ENCODE results near the gene DAAM1.

The DAAM1 gene

DNA sequence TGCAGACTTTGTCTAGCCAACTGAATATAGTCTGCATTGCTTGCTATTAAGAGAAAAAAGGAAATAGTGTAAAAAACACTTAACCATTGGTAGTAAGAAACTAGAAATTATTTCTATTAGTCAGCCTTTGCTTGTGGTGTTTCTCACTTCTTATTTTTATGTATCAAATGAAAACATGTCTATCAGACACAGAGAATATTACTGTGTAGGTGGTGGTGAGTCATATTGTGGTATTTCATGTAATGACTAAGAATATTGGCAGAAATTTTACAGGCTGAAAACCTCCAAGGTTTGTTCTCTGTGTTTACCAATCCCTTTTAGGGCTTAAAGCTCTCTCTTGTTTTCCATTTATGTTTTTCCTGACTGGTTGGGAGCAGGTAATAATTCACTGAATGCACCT is 87.2 kb downstream of the DAAM1 start:
- no peak overlapping the region for H3K27ac ChIP-seq
- TF ChIP-seq, protein P1, sequence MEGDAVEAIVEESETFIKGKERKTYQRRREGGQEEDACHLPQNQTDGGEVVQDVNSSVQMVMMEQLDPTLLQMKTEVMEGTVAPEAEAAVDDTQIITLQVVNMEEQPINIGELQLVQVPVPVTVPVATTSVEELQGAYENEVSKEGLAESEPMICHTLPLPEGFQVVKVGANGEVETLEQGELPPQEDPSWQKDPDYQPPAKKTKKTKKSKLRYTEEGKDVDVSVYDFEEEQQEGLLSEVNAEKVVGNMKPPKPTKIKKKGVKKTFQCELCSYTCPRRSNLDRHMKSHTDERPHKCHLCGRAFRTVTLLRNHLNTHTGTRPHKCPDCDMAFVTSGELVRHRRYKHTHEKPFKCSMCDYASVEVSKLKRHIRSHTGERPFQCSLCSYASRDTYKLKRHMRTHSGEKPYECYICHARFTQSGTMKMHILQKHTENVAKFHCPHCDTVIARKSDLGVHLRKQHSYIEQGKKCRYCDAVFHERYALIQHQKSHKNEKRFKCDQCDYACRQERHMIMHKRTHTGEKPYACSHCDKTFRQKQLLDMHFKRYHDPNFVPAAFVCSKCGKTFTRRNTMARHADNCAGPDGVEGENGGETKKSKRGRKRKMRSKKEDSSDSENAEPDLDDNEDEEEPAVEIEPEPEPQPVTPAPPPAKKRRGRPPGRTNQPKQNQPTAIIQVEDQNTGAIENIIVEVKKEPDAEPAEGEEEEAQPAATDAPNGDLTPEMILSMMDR (conservative IDR thresholded peaks at IDR 0.05): no peak

- no peak overlapping the region for H3K27ac ChIP-seq
- TF ChIP-seq, protein P1 (conservative IDR thresholded peaks at IDR 0.05): no peak
Observed at GRCh38 chr14:59276235-59276634, 87.8 kb downstream of the DAAM1 start.

DNA sequence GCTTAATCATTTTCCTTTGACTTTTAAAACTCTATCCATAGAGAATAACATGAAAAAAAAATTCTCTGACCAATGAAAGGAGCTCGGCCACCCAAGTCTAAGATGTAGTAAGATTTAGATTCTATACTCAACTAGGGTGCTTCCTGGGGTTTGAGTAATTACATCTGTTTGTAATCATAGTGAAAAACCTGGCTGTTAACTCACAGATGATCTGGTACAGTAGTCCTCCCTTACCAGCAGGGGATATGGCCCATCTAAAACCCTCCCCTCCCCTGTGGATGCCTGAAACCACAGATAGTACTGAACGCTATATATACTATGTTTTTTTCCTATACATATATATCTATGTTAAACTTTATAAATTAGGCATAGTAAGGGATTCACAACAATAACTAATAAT is 89.2 kb downstream of the DAAM1 start:
- TF ChIP-seq, protein P1 (conservative IDR thresholded peaks at IDR 0.05): no peak
- H3K27ac ChIP-seq: no peak overlapping the region

- no peak overlapping the region for H3K27ac ChIP-seq
- TF ChIP-seq, protein P1 (conservative IDR thresholded peaks at IDR 0.05): no peak
Observed at GRCh38 chr14:59278111-59278510, 89.6 kb downstream of the DAAM1 start.

DNA sequence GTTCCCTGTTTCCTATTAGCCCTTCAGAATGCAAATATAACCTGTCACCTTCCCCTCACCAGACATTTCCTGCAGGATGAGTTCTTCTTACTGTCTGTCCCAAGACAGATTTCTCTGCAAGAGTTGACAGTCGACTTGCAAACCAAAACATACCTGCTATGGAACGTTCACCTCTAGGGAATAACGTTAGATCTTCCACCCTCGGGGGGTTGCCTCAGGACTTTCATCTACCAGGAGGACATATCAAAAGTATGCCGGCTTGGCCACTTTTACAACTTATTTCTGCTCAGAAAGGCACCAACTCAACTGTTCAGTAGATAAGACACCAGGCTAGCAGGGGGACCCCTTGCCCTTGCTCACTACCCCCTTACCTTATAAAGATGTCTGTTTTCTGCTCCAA is 92.5 kb downstream of the DAAM1 start:
- TF ChIP-seq, protein P1 (conservative IDR thresholded peaks at IDR 0.05): no peak
- H3K27ac ChIP-seq: no peak overlapping the region

GRCh38 chr14:59281609-59282377 is 93.3 kb downstream of the DAAM1 start:
- TF ChIP-seq, protein P1 (conservative IDR thresholded peaks at IDR 0.05): no peak
- H3K27ac ChIP-seq: no peak overlapping the region

GRCh38 chr14:59282378-59282765 is 93.9 kb downstream of the DAAM1 start:
- H3K27ac ChIP-seq: no peak overlapping the region
- TF ChIP-seq, protein P1 (conservative IDR thresholded peaks at IDR 0.05): no peak

All from VCaP (cell line).